ENCODE results near the gene NCK1. TPM values are rescaled to one million over a fixed set of nuclear protein-coding genes. Genes with fewer than 3 reads are reported as not detected.

NCK1 gene
- total RNA-seq, 2 experiments from 2014 or later, result 24.9 to 38.1 TPM

- ChIA-PET POLR2A (no interaction called here), CTCF (ENCODE audit: unreplicated experiment) (no interaction called here)
- DNase-seq (ENCODE audit: low spot score), result no peak
- Histone ChIP-seq H3K4me3 (ENCODE audit: low read depth, low read length, poor library complexity, severe bottlenecking) (no peak overlapping the region), H3K36me3 (ENCODE audit: insufficient read depth, low read length) (no peaks in the 10 kb centered on the region), H3K27ac (ENCODE audit: low read depth, low read length, poor library complexity, severe bottlenecking) (no peak overlapping the region), H4K20me1 (ENCODE audit: insufficient read depth, low read length) (no peaks in the 10 kb centered on the region), H2AFZ (ENCODE audit: low read length) (no peak overlapping the region), H3K79me2 (ENCODE audit: insufficient read depth, low read depth, low read length) (no peaks in the 10 kb centered on the region), H3K4me2 (ENCODE audit: low read length) (no peak overlapping the region), H3K4me1 (ENCODE audit: insufficient read depth, low read length, poor library complexity, severe bottlenecking) (no peaks in the 10 kb centered on the region), H3K9me3 (ENCODE audit: low read length) (no peaks in the 10 kb centered on the region), H3K9me2 (ENCODE audit: insufficient read depth, low read length) (no peaks in the 10 kb centered on the region)
- TF ChIP-seq EZH2phosphoT487 (IDR thresholded peaks at IDR 0.05; ENCODE audit: borderline replicate concordance, low read depth, low read length), result no peak
- no peak for TF ChIP-seq CTCF (conservative IDR thresholded peaks at IDR 0.05; ENCODE audit: low read length)
- intact Hi-C loops (cut with micrococcal nuclease; ENCODE audit: unreplicated experiment), result no loop called here
- BruUV-seq (replicated peaks), result no TSS peak
These were observed 117.7 kb downstream of the NCK1 start for GRCh38 chr3:136979684-136980083.

- no peak overlapping the region for H3K4me3 ChIP-seq (ENCODE audit: low read depth, low read length, poor library complexity, severe bottlenecking)
- H4K20me1 ChIP-seq (ENCODE audit: insufficient read depth, low read length), result no peaks in the 10 kb centered on the region
- H3K27ac ChIP-seq (ENCODE audit: low read depth, low read length, poor library complexity, severe bottlenecking), result no peak overlapping the region
- no TSS peak for BruUV-seq (replicated peaks)
- ChIA-PET POLR2A (interaction anchor here (0.5 kb wide), 1 partner anchor 827 kb away, joined by 3 read pairs; no protein-coding TSS in a partner anchor), CTCF (ENCODE audit: unreplicated experiment) (no interaction called here)
- no peak for DNase-seq (ENCODE audit: low spot score)
- H3K36me3 ChIP-seq (ENCODE audit: insufficient read depth, low read length), result no peaks in the 10 kb centered on the region
- H3K9me2 ChIP-seq (ENCODE audit: insufficient read depth, low read length), result no peaks in the 10 kb centered on the region
- H3K9me3 ChIP-seq (ENCODE audit: low read length), result no peaks in the 10 kb centered on the region
- H3K4me1 ChIP-seq (ENCODE audit: insufficient read depth, low read length, poor library complexity, severe bottlenecking), result no peaks in the 10 kb centered on the region
- H3K79me2 ChIP-seq (ENCODE audit: insufficient read depth, low read depth, low read length), result no peaks in the 10 kb centered on the region
- intact Hi-C loops (cut with micrococcal nuclease; ENCODE audit: unreplicated experiment), result no loop called here
- TF ChIP-seq EZH2phosphoT487 (IDR thresholded peaks at IDR 0.05; ENCODE audit: borderline replicate concordance, low read depth, low read length) (no peak), CTCF (conservative IDR thresholded peaks at IDR 0.05; ENCODE audit: low read length) (no peak)
- H3K4me2 ChIP-seq (ENCODE audit: low read length), result no peak overlapping the region
- no peak overlapping the region for H2AFZ ChIP-seq (ENCODE audit: low read length)
These were observed 120.0 kb downstream of the NCK1 start for GRCh38 chr3:136982033-136982432.

- H4K20me1 ChIP-seq (ENCODE audit: insufficient read depth, low read length), result no peaks in the 10 kb centered on the region
- H3K4me1 ChIP-seq (ENCODE audit: insufficient read depth, low read length, poor library complexity, severe bottlenecking), result no peaks in the 10 kb centered on the region
- no peak overlapping the region for H3K4me3 ChIP-seq (ENCODE audit: low read depth, low read length, poor library complexity, severe bottlenecking)
- POLR2A ChIA-PET, result interaction anchor here (0.5 kb wide), 2 partner anchors 828 to 876 kb away, joined by 3 to 4 read pairs; no protein-coding TSS in a partner anchor
- no TSS peak for BruUV-seq (replicated peaks)
- TF ChIP-seq CTCF (conservative IDR thresholded peaks at IDR 0.05; ENCODE audit: low read length) (no peak), EZH2phosphoT487 (IDR thresholded peaks at IDR 0.05; ENCODE audit: borderline replicate concordance, low read depth, low read length) (no peak)
- CTCF ChIA-PET (ENCODE audit: unreplicated experiment), result no interaction called here
- no peaks in the 10 kb centered on the region for H3K9me2 ChIP-seq (ENCODE audit: insufficient read depth, low read length)
- H3K79me2 ChIP-seq (ENCODE audit: insufficient read depth, low read depth, low read length), result no peaks in the 10 kb centered on the region
- no peak overlapping the region for H3K27ac ChIP-seq (ENCODE audit: low read depth, low read length, poor library complexity, severe bottlenecking)
- H3K4me2 ChIP-seq (ENCODE audit: low read length), result no peak overlapping the region
- intact Hi-C loops (cut with micrococcal nuclease; ENCODE audit: unreplicated experiment), result no loop called here
- no peak overlapping the region for H2AFZ ChIP-seq (ENCODE audit: low read length)
- no peaks in the 10 kb centered on the region for H3K9me3 ChIP-seq (ENCODE audit: low read length)
- H3K36me3 ChIP-seq (ENCODE audit: insufficient read depth, low read length), result no peaks in the 10 kb centered on the region
- no peak for DNase-seq (ENCODE audit: low spot score)
These were observed 120.6 kb downstream of the NCK1 start for GRCh38 chr3:136982520-136983138.

All from OCI-LY7 (cell line).